Neural crest cell (in vitro differentiated cells): ENCODE results near the gene ZMIZ1. TPM values are rescaled to one million over a fixed set of nuclear protein-coding genes. Genes with fewer than 3 reads are reported as not detected.
A peak's percentile ranks its signal among the peaks of the same experiment; 100 is the strongest.

Experiments
- DNase-seq: peaks from one replicate; pipeline ENCODE4 v3.0.0; 2021; ENCODE audit warnings: low read depth, mixed read lengths, low spot score
- H3K27ac Mint-ChIP-seq: one replicate; pipeline ENCODE4 v1.8.0; 2021; ENCODE audit warnings: mild to moderate bottlenecking, mixed read lengths; ENCODE audit not compliant: unreplicated experiment
- H3K27me3 Mint-ChIP-seq: 2 replicates; pipeline ENCODE4 v1.8.0; 2021; ENCODE audit warnings: low read depth, mild to moderate bottlenecking, mixed read lengths
- H3K36me3 Mint-ChIP-seq: 2 replicates; pipeline ENCODE4 v1.8.0; 2021; ENCODE audit warnings: low read depth, mild to moderate bottlenecking, mixed read lengths
- H3K4me1 Mint-ChIP-seq: 2 replicates; pipeline ENCODE4 v1.8.0; 2021; ENCODE audit warnings: mixed read lengths
- H3K4me3 Mint-ChIP-seq: one replicate; pipeline ENCODE4 v1.8.0; 2021; ENCODE audit warnings: mild to moderate bottlenecking, mixed read lengths
- H3K9me3 Mint-ChIP-seq: 2 replicates; pipeline ENCODE4 v1.8.0; 2021; ENCODE audit warnings: mixed read lengths
- total RNA-seq: library from RNA; stranded (reverse); gene quantifications from 2 replicates; pipeline ENCODE4 v1.2.1, GENCODE V29; 2021
- TF ChIP-seq, protein P1 (sequence below): fragments of 200-600 bp; sonication (generic); conservative IDR thresholded peaks from 2 replicates; pipeline ENCODE4 v1.5.0; 2021; ENCODE audit warnings: antibody characterized with exemption, mild to moderate bottlenecking

ZMIZ1 gene
- total RNA-seq, 1 donor from 2014 or later, result 92.0 TPM

DNA sequence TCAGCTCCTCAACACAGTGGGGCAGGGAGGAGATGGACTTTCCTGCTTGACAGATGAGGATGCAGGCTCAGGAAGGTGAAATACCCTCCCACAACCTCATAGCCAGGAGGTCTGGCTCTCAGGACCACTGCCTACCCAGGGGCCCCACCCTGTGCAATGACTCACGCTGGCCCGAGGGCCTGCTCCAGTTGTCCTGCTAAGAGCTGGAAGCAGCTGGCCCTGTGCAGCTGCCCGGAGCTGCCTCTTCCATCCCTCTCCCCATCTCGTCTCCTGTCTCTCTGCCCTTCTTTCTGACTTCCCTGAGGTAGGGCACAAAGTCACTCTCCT is 123.9 kb downstream of the ZMIZ1 start:
- no peak for DNase-seq
- Mint-ChIP-seq H3K27me3 (no peaks in the 10 kb centered on the region), H3K27ac (no peak overlapping the region), H3K36me3 (peaks cover 3% of the 10 kb centered on the region), H3K9me3 (no peaks in the 10 kb centered on the region), H3K4me3 (no peak overlapping the region), H3K4me1 (peaks cover 52% of the 10 kb centered on the region)
- TF ChIP-seq, protein P1, sequence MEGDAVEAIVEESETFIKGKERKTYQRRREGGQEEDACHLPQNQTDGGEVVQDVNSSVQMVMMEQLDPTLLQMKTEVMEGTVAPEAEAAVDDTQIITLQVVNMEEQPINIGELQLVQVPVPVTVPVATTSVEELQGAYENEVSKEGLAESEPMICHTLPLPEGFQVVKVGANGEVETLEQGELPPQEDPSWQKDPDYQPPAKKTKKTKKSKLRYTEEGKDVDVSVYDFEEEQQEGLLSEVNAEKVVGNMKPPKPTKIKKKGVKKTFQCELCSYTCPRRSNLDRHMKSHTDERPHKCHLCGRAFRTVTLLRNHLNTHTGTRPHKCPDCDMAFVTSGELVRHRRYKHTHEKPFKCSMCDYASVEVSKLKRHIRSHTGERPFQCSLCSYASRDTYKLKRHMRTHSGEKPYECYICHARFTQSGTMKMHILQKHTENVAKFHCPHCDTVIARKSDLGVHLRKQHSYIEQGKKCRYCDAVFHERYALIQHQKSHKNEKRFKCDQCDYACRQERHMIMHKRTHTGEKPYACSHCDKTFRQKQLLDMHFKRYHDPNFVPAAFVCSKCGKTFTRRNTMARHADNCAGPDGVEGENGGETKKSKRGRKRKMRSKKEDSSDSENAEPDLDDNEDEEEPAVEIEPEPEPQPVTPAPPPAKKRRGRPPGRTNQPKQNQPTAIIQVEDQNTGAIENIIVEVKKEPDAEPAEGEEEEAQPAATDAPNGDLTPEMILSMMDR, result no peak

DNA sequence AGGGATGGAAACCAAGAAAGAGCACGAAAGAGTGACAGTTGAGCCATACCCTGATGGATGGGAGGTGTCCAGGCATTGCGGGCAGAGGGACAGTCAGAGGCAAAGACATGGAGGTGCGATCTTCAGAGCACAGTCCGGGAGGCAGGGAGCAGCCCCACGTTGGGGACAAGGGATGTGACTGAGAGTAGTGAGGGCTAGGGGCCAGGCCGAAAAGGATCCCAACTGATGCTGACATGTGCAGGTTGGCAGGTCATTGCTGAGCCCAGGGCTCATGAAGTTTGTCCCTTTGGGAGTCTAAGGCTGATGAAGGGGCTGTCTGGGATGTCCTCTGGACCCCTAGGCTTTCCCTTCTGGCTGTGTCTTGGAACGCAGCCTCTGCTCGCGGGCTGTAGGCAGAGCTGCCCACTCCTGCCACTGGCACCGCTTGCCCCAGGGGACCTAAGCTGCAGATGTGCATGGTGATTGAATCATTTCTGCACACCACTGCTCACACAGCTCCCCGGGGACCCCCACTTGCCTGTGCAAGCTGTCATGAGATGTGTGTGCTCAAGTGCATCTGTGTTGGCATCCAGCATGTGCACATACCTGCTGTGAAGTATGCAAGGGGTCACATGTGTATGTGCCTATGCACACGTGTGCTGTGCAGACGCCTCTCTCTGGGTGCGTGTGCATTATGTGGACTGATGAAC is 125.1 kb downstream of the ZMIZ1 start:
- Mint-ChIP-seq H3K36me3 (peaks cover 3% of the 10 kb centered on the region), H3K4me1 (peaks cover 40% of the 10 kb centered on the region), H3K4me3 (no peak overlapping the region), H3K27ac (no peak overlapping the region), H3K9me3 (no peaks in the 10 kb centered on the region), H3K27me3 (no peaks in the 10 kb centered on the region)
- TF ChIP-seq, protein P1, result no peak
- no peak for DNase-seq

DNA sequence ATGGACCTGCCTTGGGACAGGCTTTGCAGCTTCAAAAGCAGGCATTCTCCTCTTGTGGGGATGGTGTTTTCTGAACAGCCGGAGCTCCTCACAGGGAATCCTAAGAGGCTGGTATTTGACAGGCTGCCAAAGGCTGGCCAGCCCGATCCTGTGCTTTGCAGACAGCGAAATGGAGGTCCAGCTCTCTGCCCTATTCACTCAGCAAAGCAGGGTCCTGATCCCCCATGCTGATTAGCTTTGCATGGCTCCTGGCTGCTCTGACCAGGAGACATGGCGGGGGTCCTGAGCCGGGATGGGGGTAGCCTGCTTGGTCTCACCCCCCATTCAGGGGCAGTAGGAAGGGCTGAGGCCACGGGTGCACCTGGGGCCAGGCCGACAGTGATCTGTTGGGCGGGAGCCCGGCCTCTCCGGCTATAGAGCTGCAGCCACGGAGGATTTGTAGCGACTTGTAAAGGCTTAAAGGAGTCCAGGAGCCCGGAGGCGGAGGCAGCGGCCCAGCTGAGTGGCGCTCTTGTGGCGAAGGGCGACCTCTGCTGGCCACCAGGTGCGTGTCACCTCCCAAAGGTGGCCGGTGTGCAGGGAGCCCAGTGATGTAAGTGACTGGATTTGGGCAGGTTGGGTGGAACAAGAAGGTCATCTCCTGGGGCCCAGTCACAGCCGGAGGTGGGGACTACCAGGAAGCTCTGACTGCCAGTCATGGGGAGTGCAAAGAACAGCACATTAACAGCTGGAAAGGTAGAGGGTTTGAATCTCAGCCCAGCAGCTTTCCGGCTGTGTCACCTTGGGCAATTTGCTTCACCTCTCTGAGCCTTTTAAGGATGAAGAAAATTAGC is 126.5 kb downstream of the ZMIZ1 start:
- Mint-ChIP-seq H3K27ac (no peak overlapping the region), H3K9me3 (no peaks in the 10 kb centered on the region), H3K36me3 (peaks cover 3% of the 10 kb centered on the region), H3K4me1 (peaks cover 36% of the 10 kb centered on the region), H3K27me3 (no peaks in the 10 kb centered on the region), H3K4me3 (peak overlapping the region; percentile 79)
- TF ChIP-seq, protein P1, result peak; percentile 95
- peak; percentile 82 for DNase-seq

DNA sequence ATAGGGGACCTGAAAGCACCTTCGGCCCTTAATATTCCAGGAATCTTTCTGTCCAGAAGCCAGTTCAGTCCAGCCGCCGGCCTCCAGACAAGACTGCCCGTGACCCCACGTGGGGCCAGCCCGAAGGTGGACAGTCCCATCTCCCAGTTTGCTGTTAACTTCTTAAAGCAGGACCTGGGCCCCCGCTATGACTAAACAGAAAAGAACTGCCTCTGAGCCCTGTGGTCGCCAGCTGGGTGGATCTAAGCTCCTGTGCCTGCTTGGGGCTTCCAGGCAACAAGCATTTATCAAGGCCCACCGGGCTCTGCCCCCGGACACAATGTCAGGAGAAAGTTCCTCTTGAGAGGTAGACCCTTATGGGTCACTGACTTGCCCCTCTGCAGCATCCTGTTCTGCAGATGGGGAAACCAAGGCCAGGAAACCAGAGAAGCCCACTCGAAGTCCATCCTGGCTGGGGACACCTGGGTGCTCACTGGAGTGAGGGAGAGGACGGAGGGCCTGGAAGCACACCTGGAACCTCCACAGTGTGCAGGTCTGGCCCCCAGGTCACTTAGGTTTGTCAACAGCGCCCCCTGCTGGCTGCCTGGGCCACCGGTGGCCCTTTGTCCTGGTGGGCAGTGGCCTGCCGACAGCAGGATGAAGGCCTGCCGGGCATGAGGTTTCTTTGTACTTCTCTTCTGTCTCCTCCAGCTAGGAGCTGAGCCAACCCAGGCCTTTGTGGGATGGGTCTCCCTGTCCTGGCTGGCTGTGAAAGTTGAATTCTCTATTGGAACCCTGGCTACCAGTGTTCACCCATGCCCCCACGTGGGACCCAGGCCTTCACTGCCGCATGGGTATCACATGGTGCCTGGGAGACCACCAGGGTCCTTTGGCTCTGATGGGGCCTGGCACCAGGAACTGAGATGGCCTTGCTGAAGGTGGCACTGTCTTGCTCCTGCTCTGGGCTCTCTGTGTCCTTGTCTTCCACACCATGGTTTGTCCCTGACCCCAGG is 128.0 kb downstream of the ZMIZ1 start:
- DNase-seq, result peak; percentile 85
- no peak overlapping the region for H3K4me3 Mint-ChIP-seq
- peaks cover 32% of the 10 kb centered on the region for H3K4me1 Mint-ChIP-seq
- H3K27ac Mint-ChIP-seq, result peak overlapping the region; percentile 88
- H3K36me3 Mint-ChIP-seq, result peaks cover 3% of the 10 kb centered on the region
- H3K27me3 Mint-ChIP-seq, result no peaks in the 10 kb centered on the region
- H3K9me3 Mint-ChIP-seq, result no peaks in the 10 kb centered on the region
- TF ChIP-seq, protein P1, result peak; percentile 94

DNA sequence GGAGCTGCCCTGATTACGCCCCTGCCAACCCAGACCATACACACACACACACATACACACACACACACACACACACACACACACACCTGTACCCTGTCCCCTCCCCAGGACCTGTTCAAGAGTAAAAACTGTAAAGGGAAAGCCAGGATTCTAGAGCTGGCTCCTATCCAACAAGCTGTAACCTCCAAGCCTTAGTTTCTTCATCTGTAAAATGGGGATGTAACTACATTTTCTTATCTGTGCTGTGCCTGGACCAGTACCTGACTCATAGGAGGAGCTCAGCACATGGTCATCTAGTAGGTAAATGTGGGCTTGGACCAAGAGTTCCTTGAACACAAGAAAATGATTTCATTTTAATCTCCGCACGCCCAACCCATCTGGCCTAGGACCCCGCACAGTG is 128.8 kb downstream of the ZMIZ1 start:
- TF ChIP-seq, protein P1, result no peak
- no peaks in the 10 kb centered on the region for H3K9me3 Mint-ChIP-seq
- H3K4me3 Mint-ChIP-seq, result no peak overlapping the region

More for the DNA sequence above, 128.8 kb downstream of the ZMIZ1 start:
- Mint-ChIP-seq H3K27ac (peak overlapping the region; percentile 88), H3K36me3 (peaks cover 3% of the 10 kb centered on the region), H3K27me3 (no peaks in the 10 kb centered on the region), H3K4me1 (peaks cover 24% of the 10 kb centered on the region)
- no peak for DNase-seq
